Measurements from ENCODE around the gene NDUFA8.

- TF ChIP-seq CTCF (conservative IDR thresholded peaks at IDR 0.05) (no peak), EZH2 (IDR thresholded peaks at IDR 0.05; ENCODE audit: low read depth) (no peak)
Measured at GRCh38 chr9:122140368-122141193, 19.0 kb downstream of the NDUFA8 start.

All from PC-9 (cell line).